K562 (cell line): ENCODE results near the gene CYP2E1. TPM values are rescaled to one million over a fixed set of nuclear protein-coding genes. Genes with fewer than 3 reads are reported as not detected.
A peak's percentile ranks its signal among the peaks of the same experiment; 100 is the strongest.

Experiments used
- CHCHD3 ChIP-seq: fragments of 250-450 bp; sonication (Bioruptor Pico); IDR thresholded peaks from 2 replicates; pipeline ENCODE4 v2.1.2; 2022; ENCODE audit warnings: mild to moderate bottlenecking
- DDX20 ChIP-seq: fragments of 450-650 bp; IDR thresholded peaks from 2 replicates; pipeline ENCODE4 v1.6.1; 2016; ENCODE audit warnings: missing genetic modification characterization, low read depth, mild to moderate bottlenecking, missing compliant biosample characterization, moderate library complexity
- SMARCB1 ChIP-seq: IDR thresholded peaks from 2 replicates; pipeline ENCODE4 v1.6.1; 2011; ENCODE audit warnings: improper control_type of control experiment, low read depth; ENCODE audit not compliant: insufficient read length
- SP2 ChIP-seq: IDR thresholded peaks from 2 replicates; pipeline ENCODE4 v1.6.1; 2011; ENCODE audit warnings: mild to moderate bottlenecking, low read depth, low read length, moderate library complexity; ENCODE audit not compliant: poor library complexity, severe bottlenecking; ENCODE audit errors: extremely low read depth
- ZKSCAN3 ChIP-seq: fragments of 250-450 bp; sonication (Bioruptor Pico); IDR thresholded peaks from 2 replicates; pipeline ENCODE4 v1.4.0; 2020
- ZNF561 ChIP-seq: fragments of 450-650 bp; formaldehyde crosslinking; conservative IDR thresholded peaks from 2 replicates; pipeline ENCODE4 v1.4.0; 2020; ENCODE audit warnings: mild to moderate bottlenecking, moderate library complexity
- ZNF830 ChIP-seq: fragments of 250-450 bp; sonication (Bioruptor Pico); IDR thresholded peaks from 2 replicates; pipeline ENCODE4 v1.5.0; 2021; ENCODE audit warnings: mild to moderate bottlenecking
- ZSCAN29 ChIP-seq: fragments of 450-650 bp; IDR thresholded peaks from 2 replicates; pipeline ENCODE4 v1.6.1; 2017
- polyA plus RNA-seq, 8 experiments: library from polyadenylated mRNA; depleted of rRNA in 4 of 8; stranded (reverse) in 5 of 8; unstranded in 3 of 8; fragments of >200 nt; fragmentation: Nextera tagmentation in 2 of 8; fragmentation: Illumina TruSeq in 1 of 8; extraction: Ambion mirVana in 2 of 8; extraction: Trizol in 1 of 8; gene quantifications; 2 replicates each; pipeline versions ENCODE4 v1.2.1 to v1.2.3, GENCODE V29; 2011 to 2014; ENCODE audit warnings: inconsistent platforms in 1 of 8, missing spikeins in 1 of 8
- total RNA-seq, 7 experiments: library from RNA; depleted of rRNA in 6 of 7; stranded (reverse); fragments of >200 nt in 6 of 7; fragmentation: Illumina TruSeq in 2 of 7; extraction: Trizol in 2 of 7; gene quantifications; 2 replicates each; pipeline versions ENCODE4 v1.2.1 to v1.2.3, GENCODE V29; 2011 to 2021; ENCODE audit warnings: low replicate concordance in 1 of 7
- TF ChIP-seq, protein P1 (sequence below): fragments of 450-650 bp; IDR thresholded peaks from 2 replicates; pipeline ENCODE4 v1.6.1; 2016; ENCODE audit warnings: mild to moderate bottlenecking, moderate library complexity
- TF ChIP-seq, protein P2 (sequence below): fragments of 250-450 bp; sonication (Bioruptor Pico); IDR thresholded peaks from 2 replicates; pipeline ENCODE4 v1.4.0; 2020

CYP2E1 gene
- total and polyA plus RNA-seq, 9 of the 15 experiments (the other 6 are each of a cell fraction or from before 2014, with no cell fraction given): 0.07 to 1.6 (median 0.19) TPM; not detected in 2

DNA sequence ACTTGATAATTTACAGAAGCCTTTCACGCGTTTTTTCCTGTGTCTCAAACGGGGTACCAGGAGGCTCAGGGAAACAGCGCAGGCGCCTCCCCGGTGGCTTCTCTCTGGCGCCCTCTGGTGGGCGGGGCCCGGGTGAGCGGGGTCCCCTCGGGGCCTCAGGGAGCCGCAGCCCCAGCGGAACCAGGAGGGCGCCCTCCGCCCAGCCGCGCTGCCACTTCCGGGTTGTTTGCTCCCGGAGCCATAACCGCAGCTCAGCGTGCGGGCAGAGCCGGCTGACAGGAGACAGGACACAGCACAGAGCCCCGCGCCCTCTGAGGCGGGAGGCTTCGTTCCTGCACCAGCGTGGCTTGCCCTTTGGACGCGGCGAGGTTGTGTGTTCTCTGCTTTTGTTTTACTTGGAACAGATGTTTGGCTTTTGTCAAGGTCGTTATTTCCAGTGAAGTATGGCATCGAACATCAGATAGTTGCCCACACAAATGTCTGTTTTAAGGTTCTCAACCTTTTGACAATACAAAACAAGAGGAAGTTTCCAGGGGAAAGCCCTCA lies 6.9 kb upstream of the CYP2E1 start (continued):
- TF ChIP-seq, protein P1, sequence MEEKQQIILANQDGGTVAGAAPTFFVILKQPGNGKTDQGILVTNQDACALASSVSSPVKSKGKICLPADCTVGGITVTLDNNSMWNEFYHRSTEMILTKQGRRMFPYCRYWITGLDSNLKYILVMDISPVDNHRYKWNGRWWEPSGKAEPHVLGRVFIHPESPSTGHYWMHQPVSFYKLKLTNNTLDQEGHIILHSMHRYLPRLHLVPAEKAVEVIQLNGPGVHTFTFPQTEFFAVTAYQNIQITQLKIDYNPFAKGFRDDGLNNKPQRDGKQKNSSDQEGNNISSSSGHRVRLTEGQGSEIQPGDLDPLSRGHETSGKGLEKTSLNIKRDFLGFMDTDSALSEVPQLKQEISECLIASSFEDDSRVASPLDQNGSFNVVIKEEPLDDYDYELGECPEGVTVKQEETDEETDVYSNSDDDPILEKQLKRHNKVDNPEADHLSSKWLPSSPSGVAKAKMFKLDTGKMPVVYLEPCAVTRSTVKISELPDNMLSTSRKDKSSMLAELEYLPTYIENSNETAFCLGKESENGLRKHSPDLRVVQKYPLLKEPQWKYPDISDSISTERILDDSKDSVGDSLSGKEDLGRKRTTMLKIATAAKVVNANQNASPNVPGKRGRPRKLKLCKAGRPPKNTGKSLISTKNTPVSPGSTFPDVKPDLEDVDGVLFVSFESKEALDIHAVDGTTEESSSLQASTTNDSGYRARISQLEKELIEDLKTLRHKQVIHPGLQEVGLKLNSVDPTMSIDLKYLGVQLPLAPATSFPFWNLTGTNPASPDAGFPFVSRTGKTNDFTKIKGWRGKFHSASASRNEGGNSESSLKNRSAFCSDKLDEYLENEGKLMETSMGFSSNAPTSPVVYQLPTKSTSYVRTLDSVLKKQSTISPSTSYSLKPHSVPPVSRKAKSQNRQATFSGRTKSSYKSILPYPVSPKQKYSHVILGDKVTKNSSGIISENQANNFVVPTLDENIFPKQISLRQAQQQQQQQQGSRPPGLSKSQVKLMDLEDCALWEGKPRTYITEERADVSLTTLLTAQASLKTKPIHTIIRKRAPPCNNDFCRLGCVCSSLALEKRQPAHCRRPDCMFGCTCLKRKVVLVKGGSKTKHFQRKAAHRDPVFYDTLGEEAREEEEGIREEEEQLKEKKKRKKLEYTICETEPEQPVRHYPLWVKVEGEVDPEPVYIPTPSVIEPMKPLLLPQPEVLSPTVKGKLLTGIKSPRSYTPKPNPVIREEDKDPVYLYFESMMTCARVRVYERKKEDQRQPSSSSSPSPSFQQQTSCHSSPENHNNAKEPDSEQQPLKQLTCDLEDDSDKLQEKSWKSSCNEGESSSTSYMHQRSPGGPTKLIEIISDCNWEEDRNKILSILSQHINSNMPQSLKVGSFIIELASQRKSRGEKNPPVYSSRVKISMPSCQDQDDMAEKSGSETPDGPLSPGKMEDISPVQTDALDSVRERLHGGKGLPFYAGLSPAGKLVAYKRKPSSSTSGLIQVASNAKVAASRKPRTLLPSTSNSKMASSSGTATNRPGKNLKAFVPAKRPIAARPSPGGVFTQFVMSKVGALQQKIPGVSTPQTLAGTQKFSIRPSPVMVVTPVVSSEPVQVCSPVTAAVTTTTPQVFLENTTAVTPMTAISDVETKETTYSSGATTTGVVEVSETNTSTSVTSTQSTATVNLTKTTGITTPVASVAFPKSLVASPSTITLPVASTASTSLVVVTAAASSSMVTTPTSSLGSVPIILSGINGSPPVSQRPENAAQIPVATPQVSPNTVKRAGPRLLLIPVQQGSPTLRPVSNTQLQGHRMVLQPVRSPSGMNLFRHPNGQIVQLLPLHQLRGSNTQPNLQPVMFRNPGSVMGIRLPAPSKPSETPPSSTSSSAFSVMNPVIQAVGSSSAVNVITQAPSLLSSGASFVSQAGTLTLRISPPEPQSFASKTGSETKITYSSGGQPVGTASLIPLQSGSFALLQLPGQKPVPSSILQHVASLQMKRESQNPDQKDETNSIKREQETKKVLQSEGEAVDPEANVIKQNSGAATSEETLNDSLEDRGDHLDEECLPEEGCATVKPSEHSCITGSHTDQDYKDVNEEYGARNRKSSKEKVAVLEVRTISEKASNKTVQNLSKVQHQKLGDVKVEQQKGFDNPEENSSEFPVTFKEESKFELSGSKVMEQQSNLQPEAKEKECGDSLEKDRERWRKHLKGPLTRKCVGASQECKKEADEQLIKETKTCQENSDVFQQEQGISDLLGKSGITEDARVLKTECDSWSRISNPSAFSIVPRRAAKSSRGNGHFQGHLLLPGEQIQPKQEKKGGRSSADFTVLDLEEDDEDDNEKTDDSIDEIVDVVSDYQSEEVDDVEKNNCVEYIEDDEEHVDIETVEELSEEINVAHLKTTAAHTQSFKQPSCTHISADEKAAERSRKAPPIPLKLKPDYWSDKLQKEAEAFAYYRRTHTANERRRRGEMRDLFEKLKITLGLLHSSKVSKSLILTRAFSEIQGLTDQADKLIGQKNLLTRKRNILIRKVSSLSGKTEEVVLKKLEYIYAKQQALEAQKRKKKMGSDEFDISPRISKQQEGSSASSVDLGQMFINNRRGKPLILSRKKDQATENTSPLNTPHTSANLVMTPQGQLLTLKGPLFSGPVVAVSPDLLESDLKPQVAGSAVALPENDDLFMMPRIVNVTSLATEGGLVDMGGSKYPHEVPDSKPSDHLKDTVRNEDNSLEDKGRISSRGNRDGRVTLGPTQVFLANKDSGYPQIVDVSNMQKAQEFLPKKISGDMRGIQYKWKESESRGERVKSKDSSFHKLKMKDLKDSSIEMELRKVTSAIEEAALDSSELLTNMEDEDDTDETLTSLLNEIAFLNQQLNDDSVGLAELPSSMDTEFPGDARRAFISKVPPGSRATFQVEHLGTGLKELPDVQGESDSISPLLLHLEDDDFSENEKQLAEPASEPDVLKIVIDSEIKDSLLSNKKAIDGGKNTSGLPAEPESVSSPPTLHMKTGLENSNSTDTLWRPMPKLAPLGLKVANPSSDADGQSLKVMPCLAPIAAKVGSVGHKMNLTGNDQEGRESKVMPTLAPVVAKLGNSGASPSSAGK: peak; percentile 82
- TF ChIP-seq ZNF830 (no peak), SP2 (no peak), DDX20 (tag) (no peak), ZNF561 (CRISPR knock-in tag) (no peak), ZSCAN29 (no peak), ZKSCAN3 (no peak), CHCHD3 (CRISPR knock-in tag) (no peak), SMARCB1 (no peak)
- TF ChIP-seq, protein P2, sequence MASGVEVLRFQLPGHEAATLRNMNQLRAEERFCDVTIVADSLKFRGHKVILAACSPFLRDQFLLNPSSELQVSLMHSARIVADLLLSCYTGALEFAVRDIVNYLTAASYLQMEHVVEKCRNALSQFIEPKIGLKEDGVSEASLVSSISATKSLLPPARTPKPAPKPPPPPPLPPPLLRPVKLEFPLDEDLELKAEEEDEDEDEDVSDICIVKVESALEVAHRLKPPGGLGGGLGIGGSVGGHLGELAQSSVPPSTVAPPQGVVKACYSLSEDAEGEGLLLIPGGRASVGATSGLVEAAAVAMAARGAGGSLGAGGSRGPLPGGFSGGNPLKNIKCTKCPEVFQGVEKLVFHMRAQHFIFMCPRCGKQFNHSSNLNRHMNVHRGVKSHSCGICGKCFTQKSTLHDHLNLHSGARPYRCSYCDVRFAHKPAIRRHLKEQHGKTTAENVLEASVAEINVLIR (CRISPR knock-in tag): no peak
